Upper lobe of left lung (tissue), 4 donors: Measurements from ENCODE around the gene SDCBP2.

Source experiments
- CTCF ChIP-seq, 6 experiments: fragments of 450-650 bp in 4 of 6; fragments of 200-600 bp in 2 of 6; sonication (generic) in 2 of 6; IDR thresholded peaks; one replicate each; pipeline ENCODE4 v1.5.1; 2016 to 2019; ENCODE audit warnings: antibody characterized with exemption in 6 of 6
- EP300 ChIP-seq, 4 donors: sonication (generic); formaldehyde crosslinking; IDR thresholded peaks; one replicate each; pipeline ENCODE4 v1.5.1; 2017; ENCODE audit warnings: antibody characterized with exemption in 4 of 4, control low read depth in 2 of 4
- POLR2A ChIP-seq, 4 donors: fragments of 450-650 bp; IDR thresholded peaks; one replicate each; pipeline ENCODE4 v1.5.1; 2016 to 2017; ENCODE audit warnings: antibody characterized with exemption in 4 of 4, mild to moderate bottlenecking in 2 of 4
- POLR2AphosphoS5 ChIP-seq, 2 donors: sonication (generic); formaldehyde crosslinking; IDR thresholded peaks; one replicate each; pipeline ENCODE4 v1.5.1; 2017; ENCODE audit warnings: antibody characterized with exemption in 2 of 2

GRCh38 chr20:1304710-1305515 lies 24.0 kb downstream of the SDCBP2 start:
- TF ChIP-seq CTCF (IDR thresholded peaks at IDR 0.05) (no peak), POLR2AphosphoS5 (IDR thresholded peaks at IDR 0.05) (no peak), EP300 (IDR thresholded peaks at IDR 0.05) (no peak), POLR2A (IDR thresholded peaks at IDR 0.05) (no peak)
